ENCODE results near the gene OPHN1.

GRCh38 chrX:68086709-68087108 lies 346.6 kb downstream of the OPHN1 start:
- TF ChIP-seq CTCF (IDR thresholded peaks at IDR 0.05 in 2 of 3, conservative IDR thresholded peaks at IDR 0.05 in 1 of 3; ENCODE audit: control insufficient read depth in 2 of 3, extremely low read depth in 1 of 3, insufficient read depth in 1 of 3, low read depth in 3 of 3, low read length in 3 of 3), result no peak
- TF ChIP-seq CBFB (IDR thresholded peaks at IDR 0.05; ENCODE audit: low read depth), result no peak
- TF ChIP-seq STAT3 (IDR thresholded peaks at IDR 0.05; ENCODE audit: low read depth, low read length), result no peak
- TF ChIP-seq ZNF274 (IDR thresholded peaks at IDR 0.05; ENCODE audit: insufficient read depth, insufficient read length), result no peak
- no peak for TF ChIP-seq POLR2A (IDR thresholded peaks at IDR 0.05; ENCODE audit: low read depth, low read length)
- no peak for TF ChIP-seq EP300 (IDR thresholded peaks at IDR 0.05; ENCODE audit: borderline replicate concordance in 1 of 2, control insufficient read depth in 1 of 2, low read depth in 2 of 2, low read length in 2 of 2)
- no peak for TF ChIP-seq NR2C2 (IDR thresholded peaks at IDR 0.05; ENCODE audit: borderline replicate concordance, control insufficient read depth, insufficient read length, low read depth)
